ENCODE measurements around the gene TCF25. TPM values are rescaled to one million over a fixed set of nuclear protein-coding genes. Genes with fewer than 3 reads are reported as not detected.

TCF25 gene
- total RNA-seq, 4 donors from 2014 or later, result 126 to 151 (median 137) TPM

DNA sequence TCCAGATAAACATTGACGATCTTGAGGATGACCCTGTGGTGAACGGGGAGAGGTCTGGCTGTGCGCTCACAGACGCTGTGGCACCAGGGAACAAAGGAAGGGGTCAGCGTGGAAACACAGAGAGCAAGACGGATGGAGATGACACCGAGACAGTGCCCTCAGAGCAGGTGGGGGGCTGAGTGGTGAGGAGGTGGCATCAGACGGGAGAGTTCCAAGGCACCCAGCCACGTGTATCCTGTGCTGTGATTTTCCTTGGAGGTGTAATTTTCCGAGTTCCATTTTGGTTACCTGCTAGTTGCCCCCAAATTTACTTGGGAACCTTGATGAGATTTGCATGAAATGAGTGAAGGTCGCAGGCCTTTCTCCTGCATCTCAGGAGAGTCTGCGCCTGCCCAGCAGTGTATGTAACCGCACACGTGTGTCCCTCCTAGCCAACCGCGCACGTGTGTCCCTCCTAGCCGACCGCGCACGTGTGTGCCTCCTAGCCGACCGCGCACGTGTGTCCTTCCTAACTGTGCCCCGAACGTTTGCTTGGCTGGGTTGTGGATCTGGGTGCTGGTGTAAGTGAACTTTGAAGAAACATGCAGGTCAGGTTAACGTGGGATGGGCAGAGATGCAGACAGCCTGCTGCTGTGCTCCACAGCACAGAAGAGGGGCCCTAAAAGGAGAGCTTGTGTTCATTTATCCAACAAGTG lies 10.1 kb downstream of the TCF25 start:
- WGBS, result 90% methylated on average over 24 of the region's 28 CpGs
- DNase-seq (ENCODE audit: extremely low spot score), result no peak
- H3K9me3 ChIP-seq, result no peaks in the 10 kb centered on the region
- H3K4me1 ChIP-seq, result peaks cover 0 to 4% (median 0%) of the 10 kb centered on the region in 4 donors
- H3K27ac ChIP-seq (replicated peaks in 1 of 4), result no peak overlapping the region
- H3K27me3 ChIP-seq, result no peaks in the 10 kb centered on the region
- no peak overlapping the region for H3K4me3 ChIP-seq
- intact Hi-C loops (cut with DNase I), result no loop called here
- peaks cover 73 to 97% (median 94%) of the 10 kb centered on the region in 4 donors for H3K36me3 ChIP-seq
- TF ChIP-seq, protein P1, sequence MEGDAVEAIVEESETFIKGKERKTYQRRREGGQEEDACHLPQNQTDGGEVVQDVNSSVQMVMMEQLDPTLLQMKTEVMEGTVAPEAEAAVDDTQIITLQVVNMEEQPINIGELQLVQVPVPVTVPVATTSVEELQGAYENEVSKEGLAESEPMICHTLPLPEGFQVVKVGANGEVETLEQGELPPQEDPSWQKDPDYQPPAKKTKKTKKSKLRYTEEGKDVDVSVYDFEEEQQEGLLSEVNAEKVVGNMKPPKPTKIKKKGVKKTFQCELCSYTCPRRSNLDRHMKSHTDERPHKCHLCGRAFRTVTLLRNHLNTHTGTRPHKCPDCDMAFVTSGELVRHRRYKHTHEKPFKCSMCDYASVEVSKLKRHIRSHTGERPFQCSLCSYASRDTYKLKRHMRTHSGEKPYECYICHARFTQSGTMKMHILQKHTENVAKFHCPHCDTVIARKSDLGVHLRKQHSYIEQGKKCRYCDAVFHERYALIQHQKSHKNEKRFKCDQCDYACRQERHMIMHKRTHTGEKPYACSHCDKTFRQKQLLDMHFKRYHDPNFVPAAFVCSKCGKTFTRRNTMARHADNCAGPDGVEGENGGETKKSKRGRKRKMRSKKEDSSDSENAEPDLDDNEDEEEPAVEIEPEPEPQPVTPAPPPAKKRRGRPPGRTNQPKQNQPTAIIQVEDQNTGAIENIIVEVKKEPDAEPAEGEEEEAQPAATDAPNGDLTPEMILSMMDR (IDR thresholded peaks at IDR 0.05), result no peak
- TF ChIP-seq POLR2AphosphoS5 (IDR thresholded peaks at IDR 0.05) (no peak), POLR2A (IDR thresholded peaks at IDR 0.05; ENCODE audit: low read depth) (no peak), EP300 (IDR thresholded peaks at IDR 0.05) (no peak)

DNA sequence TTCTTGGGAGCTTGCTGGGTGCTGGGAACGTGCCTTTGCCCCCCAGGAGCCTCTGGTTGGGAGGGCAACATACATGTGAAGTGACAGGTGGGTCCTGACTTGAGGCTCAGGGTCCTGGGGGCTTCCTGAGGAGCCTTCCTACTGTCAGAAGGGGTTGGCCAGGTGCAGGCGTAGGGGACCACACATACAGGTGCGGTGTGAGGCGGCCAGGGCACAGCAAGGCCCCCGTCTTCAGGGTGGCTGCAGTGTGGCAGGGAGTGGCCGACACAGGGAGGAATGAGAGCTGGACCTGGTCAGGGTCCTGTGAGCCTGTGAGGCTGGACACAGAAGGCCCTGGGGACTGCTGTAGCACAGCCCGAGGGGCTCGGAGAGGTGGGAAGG lies 10.6 kb downstream of the TCF25 start:
- peaks cover 0 to 4% (median 0%) of the 10 kb centered on the region in 4 donors for H3K4me1 ChIP-seq
- H3K9me3 ChIP-seq, result no peaks in the 10 kb centered on the region
- intact Hi-C loops (cut with DNase I), result no loop called here
- TF ChIP-seq, protein P1 (IDR thresholded peaks at IDR 0.05), result no peak
- TF ChIP-seq POLR2AphosphoS5 (IDR thresholded peaks at IDR 0.05) (no peak), EP300 (IDR thresholded peaks at IDR 0.05) (no peak), POLR2A (IDR thresholded peaks at IDR 0.05; ENCODE audit: low read depth) (no peak)
- H3K4me3 ChIP-seq, result no peak overlapping the region
- no peak for DNase-seq (ENCODE audit: extremely low spot score)
- no peaks in the 10 kb centered on the region for H3K27me3 ChIP-seq
- peaks cover 73 to 97% (median 94%) of the 10 kb centered on the region in 4 donors for H3K36me3 ChIP-seq
- H3K27ac ChIP-seq (replicated peaks in 1 of 4), result no peak overlapping the region
- WGBS, result 94% methylated on average over 6 of the region's 8 CpGs

DNA sequence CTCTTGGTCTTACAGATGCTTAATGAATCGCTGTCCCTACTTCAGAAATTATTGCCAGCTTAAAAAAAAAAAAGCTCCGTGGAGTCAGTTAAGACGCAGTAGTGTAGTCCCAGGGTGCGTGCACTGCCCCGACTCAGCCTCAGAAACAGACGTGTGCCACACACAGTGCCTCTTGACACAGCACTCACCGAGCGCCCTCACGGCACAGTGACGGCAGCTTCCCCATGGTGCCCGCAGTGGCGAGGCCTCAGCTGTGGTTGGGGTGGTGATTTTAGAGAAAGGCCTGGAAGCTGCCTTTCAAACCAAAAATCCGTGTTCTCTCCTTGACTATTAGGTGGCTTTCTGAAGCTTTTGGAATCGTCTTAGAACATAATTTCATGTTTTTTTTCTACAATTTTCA lies 13.9 kb downstream of the TCF25 start:
- 95% methylated on average over 14 of the region's 14 CpGs for WGBS
- H3K36me3 ChIP-seq, result peaks cover 79 to 100% (median 99%) of the 10 kb centered on the region in 4 donors
- TF ChIP-seq POLR2A (IDR thresholded peaks at IDR 0.05; ENCODE audit: low read depth) (no peak), POLR2AphosphoS5 (IDR thresholded peaks at IDR 0.05) (no peak), EP300 (IDR thresholded peaks at IDR 0.05) (no peak)
- TF ChIP-seq, protein P1 (IDR thresholded peaks at IDR 0.05), result no peak

DNA sequence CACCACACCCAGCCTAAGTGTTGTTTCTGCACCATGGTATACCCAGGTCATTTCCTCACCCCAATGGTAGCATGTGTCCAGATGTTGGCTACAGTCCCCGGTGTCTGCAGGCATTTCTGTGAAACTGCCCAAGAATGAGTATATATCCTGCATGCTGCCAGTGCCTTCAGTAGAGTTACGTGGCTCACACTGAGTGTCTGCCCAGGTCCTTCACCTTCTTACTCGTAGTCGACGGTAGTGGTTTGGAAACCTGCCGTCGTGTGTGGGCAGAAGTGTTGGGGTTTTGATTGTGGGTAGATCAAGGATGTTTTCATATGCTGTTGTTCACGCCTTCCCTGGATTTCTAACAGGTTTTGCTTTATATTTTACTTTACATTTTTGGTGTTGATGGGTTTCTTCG lies 16.8 kb downstream of the TCF25 start:
- Histone ChIP-seq H3K9me3 (no peaks in the 10 kb centered on the region), H3K36me3 (peaks cover 82 to 100% (median 100%) of the 10 kb centered on the region in 4 donors), H3K4me3 (no peak overlapping the region), H3K27ac (replicated peaks in 1 of 4) (no peak overlapping the region), H3K4me1 (peaks cover 0 to under 1% (median 0%) of the 10 kb centered on the region in 4 donors), H3K27me3 (no peaks in the 10 kb centered on the region)
- TF ChIP-seq POLR2A (IDR thresholded peaks at IDR 0.05; ENCODE audit: low read depth) (no peak), POLR2AphosphoS5 (IDR thresholded peaks at IDR 0.05) (no peak), EP300 (IDR thresholded peaks at IDR 0.05) (no peak)
- TF ChIP-seq, protein P1 (IDR thresholded peaks at IDR 0.05), result no peak
- intact Hi-C loops (cut with DNase I), result no loop called here
- DNase-seq (ENCODE audit: extremely low spot score), result no peak
- 84% methylated on average over 9 of the region's 9 CpGs for WGBS

More for the DNA sequence above, 13.9 kb downstream of the TCF25 start:
- H3K4me1 ChIP-seq, result peaks cover 0 to 4% (median 0%) of the 10 kb centered on the region in 4 donors
- no peaks in the 10 kb centered on the region for H3K27me3 ChIP-seq
- H3K9me3 ChIP-seq, result no peaks in the 10 kb centered on the region
- H3K27ac ChIP-seq (replicated peaks in 1 of 4), result no peak overlapping the region
- no peak for DNase-seq (ENCODE audit: extremely low spot score)
- H3K4me3 ChIP-seq, result no peak overlapping the region
- intact Hi-C loops (cut with DNase I), result no loop called here
